Hematopoietic multipotent progenitor cell treated with erythropoietin and hydrocortisone succinate and interleukin-3 and kit ligand, for 4 days (in vitro differentiated cells): Measurements from ENCODE around the gene CDKAL1.

Source experiments
- DNase-seq: peaks from one replicate; pipeline ENCODE4 v3.0.0-alpha.2; 2015

The CDKAL1 gene

DNA sequence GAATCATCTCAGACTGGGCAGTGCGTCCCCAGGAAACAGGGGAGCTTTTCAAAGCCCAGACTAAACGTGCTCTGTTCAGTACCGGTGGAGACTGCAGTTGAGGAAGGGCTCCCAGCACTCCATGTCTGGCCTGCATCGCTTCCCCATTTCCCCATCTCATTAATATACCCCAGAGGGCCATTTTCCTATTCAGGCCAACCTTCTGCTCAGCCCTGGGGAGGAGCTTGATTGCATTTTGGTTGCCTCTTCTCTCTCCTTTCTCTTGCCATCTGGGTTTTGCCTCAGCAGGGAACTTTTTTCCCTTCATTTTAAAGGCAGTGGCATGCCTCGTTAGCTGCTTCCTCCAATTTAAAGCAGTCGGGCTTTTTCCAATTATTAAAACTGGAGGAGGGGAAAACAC, 665.0 kb downstream of the CDKAL1 start:
- no peak for DNase-seq

DNA sequence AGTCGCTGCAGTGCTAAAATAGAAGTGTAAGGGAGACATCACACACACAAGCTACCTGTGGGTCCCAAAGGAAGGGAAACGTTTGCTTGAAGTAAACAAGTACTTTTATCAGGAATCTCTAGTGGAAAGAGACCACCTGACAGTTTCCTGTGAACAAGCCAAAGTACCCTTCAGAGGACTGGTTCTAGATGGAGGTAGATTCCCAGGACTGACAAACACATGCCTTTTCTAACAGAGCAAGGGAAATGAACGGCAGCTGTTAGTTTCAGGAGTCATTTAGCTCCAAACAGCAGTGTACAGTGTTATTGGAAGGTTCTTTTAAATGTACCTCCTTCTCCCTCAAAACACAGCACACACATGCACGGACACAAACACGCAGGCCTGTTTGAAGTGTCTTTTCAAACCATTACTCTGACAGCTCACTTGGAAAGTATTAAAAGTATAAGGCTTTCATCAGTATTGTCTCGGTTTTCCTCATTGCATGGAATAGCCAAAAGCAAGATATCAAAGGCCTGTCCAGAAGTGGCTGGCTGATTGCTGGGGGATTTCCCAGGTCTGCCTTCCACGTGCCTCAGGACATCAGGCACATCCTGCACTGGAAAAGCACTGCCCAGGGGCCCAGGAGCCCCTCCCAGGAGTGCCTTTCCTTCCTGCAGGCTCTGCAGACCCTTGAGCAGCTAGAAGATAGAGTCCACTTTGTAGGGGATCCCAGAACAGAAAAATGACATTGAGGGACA, 666.0 kb downstream of the CDKAL1 start:
- DNase-seq, result no peak

DNA sequence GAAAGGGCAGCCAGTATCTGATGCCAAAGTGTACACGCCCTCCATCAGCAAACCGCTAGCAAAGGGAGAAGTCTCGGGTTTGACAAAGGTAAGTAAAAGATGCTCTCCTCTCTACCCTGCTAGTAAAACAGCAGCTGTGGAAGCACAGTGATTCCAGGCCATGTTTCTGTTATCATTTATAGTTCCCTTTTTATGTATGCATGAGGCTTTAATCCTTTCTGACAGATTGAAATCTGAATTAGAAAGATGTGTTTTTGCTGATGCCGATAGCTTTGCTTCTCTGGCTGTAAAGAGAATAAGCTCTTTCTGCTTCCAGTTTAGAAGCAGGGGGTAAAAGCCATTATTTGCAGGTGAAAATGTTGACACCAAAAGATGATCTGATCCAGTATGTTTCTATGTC, 666.9 kb downstream of the CDKAL1 start:
- no peak for DNase-seq

DNA sequence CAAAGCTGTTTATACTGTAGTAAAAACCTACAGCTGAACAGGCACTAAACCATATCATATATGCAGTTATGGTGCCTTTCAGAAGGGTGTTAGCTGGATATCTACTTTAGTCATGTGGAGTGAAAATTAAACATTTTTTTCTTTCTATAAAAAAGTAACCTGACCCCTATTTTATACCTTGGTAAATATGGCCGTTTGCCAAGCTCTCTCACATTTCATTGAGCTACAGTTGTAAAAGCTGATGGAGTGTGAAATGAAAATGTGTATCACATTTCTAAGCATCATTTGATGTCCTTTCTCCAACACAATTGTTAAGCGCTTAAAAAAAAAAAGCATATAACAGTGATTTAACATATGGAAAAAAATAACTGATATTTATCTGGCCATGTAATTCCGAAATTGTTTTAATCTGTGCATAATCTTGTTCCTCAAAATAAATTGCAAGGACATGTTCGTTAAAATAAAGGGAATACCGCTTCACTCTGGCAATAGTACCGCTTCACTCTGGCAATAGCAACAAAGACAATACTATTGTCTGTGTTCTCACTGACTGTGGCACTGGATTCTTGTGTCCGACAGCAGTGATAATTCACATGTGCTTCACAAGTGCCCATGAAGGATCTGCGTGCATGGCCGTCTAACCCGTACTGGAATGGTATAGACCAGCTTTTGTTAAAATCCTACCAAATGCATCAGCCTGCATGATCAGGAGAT, 667.5 kb downstream of the CDKAL1 start:
- DNase-seq, result no peak

DNA sequence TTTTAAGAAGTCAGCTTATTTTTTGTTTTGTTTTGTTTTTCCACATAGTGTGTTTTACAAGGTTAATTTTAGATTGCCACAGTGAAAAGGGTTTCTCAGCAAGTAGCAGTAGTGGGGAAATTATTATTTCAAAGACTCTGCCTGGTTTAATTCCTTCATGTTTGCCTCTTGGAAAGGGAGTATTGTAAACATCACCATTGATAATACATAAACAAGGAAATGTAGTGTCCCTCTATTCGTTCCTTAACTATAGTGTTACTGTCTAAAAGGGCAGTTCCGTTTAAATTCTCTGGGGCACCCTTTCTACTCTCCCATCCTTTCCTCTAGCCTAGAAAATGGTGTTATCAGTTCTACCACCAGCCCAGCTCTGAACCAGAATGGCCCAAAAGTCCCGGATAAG, 668.3 kb downstream of the CDKAL1 start:
- DNase-seq, result no peak

DNA sequence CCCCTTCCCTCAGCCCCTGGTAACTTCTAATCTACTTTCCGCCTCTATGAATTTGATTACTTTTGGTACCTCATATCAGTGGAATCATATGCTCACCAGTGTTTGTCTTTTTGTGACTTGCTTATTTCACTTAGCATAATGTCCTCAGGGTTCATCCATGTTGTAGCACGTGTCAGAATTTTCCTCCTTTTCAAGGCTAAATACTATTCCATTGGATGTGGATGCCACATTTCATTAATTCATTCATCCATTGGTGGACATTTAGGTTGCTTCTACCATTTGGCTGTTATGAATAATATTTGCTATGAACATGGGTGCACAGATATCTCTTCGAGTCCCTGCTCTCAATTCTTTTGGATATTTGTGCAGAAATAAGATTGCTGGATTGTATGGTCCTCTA, 670.7 kb downstream of the CDKAL1 start:
- no peak for DNase-seq

DNA sequence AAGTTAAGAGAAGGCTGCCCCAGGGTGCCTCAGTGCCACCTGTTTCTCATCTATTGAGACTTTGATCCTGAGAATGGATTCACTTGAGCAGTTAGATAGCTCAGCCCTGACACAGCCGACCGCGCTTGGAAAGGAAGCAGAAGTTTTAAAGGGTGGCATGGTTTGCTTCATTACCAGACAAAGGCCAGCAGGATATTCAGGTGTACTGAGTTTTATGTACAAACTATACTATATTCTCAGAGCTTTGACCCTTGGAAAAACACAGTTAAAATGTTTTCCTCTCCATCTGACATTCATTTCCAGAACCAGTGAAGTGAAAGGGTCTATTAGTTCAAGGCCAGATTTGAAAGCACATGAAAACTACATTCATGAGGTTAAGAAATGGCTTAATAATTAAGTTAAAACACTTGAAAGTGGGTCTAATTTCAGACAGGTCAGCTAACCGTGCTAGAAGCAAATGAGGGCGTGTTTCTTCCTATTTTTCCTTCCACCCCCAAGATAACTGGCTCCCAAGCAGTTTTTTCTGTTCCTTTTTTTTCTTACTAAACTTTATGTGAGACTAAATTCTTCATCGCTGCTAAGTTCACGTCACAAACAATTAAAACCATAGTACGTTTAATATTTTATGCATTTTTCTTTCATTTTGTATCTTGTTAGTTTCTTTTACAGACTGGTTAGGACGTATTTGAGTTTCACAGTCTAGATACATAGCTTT, 674.0 kb downstream of the CDKAL1 start:
- DNase-seq, result no peak

DNA sequence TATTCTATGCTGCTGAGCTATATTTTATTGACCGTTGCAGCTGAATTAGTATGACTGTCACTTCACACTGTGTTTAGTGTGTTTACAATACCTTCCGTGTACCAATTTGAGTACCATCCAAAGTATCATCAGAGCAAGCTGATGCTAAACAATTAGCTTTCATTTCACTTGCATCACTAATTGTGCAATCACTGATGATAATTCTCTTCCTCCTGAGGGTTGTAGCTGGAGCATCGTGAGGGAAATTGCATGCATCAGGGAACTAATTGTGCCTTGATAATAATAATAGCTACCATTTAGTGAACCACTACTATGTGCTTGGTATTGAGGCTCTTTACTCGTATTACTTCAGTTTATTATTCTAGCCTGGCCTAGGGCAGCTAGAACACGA, 674.5 kb downstream of the CDKAL1 start:
- no peak for DNase-seq

DNA sequence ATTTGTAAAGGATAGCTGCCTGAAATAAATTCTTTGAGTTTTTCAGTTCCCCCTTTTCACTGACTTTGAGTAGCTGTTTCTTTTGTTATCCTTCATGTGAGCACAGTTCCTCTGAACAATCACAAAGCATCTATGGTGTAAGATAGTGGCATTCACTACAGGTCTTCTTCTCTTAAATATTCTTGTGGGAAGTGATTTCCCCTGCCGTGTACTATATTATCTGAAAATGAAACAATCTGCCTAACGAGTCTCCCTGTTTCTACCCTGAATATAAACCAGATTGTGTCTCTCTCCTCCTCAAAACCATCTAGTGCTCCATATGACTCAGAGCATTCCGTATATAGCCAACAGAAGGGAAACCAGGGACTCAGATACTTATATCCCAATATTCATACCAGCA, 679.2 kb downstream of the CDKAL1 start:
- DNase-seq, result no peak

DNA sequence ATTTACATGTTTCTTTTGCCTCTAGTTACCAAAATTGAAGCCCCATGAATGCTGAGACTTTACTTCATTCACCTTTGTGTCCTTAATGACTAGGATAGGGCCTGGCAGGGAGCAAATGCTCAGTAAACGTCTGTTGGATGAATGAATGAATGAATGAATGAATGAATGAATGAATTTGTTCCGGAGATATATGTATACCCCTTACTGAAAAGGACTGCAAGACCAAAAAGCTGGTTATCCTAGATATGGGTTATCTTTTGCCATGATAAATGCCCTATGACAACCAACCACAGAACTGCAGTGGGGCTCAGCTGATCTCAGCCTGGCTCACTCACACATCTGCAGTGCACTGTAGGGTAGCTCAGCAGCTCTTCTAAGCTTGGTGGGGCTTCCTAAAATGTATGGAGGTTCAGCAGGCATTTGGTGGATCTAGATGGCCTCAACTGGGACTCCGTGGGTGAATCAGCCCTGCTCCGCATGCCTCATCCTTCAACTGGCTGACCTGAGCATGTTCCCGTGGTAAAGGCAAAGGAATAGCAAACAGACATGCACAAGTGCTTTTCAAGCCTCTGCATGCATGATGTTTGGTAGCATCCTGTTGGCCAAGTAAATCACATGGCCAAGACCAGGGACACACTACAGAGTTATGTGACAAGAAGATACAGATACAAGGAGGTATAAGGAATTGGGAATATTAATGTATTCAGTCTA, 680.6 kb downstream of the CDKAL1 start:
- DNase-seq, result no peak

DNA sequence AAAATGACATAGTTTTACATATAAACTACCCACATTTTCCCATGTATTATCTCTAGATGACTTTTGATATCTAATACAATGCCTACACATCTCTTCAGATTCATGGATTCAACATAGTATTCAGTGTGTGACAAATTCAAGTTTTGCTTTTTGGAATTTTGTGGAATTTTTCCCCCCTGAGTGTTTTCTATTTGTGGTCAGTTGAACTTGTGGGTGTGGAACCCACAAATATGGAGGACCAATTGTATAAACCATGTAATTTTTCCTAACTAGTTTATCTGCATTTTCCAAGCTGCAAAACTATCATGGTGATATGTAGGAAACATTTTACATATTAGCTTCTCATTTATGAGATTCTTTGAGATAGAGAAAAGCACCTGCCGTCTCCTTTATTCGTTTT, 685.0 kb downstream of the CDKAL1 start:
- DNase-seq, result no peak

DNA sequence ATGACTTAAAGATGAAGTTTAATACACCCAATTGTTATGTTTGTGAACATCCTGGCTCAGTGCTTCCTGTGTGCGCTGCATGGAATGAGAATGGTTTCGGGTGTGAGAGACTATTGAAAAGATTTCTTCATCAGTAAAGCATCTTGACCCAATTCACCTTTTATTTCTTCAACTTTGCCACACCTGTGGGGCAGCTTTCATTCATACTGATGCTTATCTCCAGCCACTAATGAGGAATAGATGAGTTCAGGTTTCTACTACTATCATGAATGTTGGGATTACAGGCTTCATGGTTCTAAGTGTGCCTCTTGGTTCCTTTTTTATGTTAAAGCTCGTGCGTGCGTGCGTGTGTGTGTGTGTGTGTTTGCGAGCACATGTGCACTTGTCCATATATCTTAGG, 685.6 kb downstream of the CDKAL1 start:
- no peak for DNase-seq

DNA sequence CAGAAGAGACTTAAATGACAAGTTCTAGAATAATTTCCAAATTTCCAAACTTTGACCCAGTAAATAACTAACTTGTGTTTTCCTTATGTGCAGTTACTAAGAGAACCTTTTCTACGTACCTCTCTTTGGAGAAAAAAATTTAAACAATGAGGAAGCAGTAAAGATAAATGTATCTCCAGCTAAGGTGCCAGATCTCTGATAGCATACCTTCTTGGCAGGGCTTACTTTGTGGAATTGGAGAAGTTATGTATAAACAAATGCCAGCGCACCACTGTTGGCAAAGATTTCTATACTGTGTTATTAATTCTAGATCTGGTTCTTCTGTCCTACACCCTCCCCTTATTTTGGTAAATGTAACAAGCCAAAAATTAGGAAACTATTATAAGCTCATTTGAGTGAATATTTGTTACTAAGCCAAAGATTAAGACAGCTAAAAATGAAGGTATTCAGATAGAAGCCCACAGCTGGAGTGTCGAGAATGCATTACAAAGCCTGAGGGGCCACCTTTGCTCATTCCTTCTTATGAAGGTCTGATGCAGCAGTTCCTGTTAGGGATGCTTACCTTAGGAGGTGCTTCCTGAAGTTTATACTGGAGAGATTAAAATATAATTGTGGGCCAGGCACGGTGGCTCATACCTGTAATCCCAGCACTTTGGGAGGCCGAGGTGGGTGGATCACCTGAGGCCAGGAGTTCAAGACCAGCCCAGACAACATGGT, 686.2 kb downstream of the CDKAL1 start:
- no peak for DNase-seq

DNA sequence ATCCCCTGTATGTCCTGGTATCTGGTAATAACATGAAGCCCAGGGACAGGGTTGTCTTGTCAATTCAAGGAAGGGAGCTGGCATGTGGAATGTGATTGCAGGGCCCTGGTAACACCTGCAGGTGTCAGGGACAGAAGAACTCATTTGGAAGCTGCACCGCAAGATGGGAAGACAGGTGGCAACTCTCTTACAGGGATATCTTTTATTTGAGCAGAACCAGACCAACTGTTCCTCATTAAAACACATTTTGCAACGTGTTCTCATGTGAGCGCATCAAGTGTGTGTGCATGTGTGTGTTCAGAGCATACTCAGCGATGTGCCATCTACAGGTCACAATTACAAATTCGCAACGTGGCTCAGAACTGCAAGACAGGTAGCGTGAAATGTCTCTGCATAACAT, 688.4 kb downstream of the CDKAL1 start:
- DNase-seq, result no peak

DNA sequence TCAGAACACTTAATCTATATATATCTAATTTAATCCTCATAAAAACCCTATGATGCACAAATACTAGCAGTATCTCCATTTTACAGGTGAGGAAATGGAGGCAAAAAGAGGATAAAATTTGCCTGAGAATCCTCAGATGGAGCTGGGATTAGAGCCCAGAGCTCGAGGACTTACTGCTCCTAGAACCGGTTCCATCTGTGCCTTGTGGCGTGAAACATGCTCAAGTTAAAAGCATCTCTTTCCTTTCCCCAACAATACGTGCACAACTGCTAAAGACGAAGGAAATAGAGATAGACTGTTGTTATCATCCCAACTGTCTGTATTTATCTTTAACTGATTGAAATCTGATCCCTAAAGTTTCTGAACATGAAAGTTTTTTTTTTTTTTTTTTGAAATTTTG, 691.7 kb downstream of the CDKAL1 start:
- DNase-seq, result no peak

DNA sequence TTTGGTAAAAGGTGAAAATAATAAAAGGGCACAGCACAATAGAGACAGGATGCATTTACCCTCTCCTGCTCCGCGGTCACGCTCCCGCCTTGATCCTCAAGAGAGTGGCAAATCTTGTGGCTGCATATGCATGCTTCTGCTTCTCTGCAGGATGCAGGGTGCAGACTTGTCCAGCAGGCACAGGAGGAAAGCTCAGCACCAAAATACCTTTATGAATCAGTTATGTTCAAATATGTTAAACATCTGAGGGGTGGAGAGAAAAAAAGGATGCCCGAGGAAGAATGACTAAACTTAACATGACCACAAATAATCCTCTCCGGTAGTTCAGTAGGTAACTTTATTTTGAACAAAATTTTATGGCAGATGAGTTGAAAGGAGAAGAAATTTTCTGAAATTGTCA, 693.2 kb downstream of the CDKAL1 start:
- DNase-seq, result no peak

DNA sequence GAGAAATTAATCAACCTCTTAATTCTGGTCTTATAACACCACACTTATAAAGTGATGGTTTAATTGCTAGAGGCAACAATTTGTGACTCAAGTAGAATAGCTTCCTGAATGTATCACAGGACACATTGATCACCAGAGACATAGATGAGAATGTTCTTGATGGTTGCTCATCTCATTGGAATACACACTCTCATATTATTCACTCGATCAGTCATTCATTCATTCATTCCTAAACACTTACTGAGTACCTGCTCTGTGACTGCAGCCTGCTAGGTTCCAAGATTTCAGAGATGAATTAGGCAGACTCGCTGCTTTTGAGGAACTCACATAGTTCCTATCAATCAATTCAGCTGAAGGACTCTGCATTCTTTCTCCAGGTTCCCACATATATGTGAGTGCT, 694.2 kb downstream of the CDKAL1 start:
- no peak for DNase-seq

DNA sequence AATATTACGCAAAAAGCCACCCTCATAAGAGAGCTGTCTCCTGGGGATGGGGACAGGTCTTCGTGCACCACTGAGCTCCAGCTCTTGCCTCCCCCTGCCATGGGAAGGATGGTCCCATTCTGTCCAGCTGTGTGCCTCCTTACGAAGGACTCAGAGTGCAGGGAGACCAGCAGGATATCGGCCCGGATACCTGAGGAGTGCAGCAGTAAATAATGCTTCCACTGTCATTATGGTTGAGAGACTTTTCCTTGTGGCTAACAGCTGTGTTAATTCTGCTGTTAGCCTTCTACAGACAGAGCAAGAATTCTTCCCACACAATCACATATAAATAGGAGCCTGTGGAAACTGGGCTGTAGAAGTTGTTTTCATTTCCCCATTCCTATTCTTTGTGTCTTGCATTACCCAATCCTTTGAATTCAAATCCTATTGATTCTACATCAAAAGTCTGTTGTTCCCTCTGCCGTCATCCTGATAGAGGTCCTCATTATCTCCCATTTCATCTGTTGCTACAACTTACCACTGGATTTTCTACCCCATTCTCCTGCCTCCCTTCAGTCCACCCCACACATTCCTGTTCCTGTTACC, 694.7 kb downstream of the CDKAL1 start:
- no peak for DNase-seq

DNA sequence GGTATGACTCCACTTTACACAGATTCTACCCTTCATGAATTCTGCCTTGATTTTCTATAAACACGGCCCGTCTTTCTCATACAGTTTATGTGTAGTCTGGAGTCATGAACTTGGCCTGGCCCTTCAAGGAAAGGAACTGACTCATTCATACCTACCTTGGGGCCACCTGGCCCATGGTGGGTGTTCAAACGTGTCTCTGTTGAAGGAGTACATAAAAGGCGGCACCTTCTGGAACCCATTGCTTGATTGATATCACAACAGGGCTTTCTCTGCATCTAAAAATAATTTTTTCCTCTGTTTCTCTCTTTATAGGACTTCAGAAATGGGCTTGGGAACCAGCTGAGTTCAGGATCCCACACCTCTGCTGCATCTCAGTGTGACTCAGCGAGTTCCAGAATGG, 696.3 kb downstream of the CDKAL1 start:
- no peak for DNase-seq

DNA sequence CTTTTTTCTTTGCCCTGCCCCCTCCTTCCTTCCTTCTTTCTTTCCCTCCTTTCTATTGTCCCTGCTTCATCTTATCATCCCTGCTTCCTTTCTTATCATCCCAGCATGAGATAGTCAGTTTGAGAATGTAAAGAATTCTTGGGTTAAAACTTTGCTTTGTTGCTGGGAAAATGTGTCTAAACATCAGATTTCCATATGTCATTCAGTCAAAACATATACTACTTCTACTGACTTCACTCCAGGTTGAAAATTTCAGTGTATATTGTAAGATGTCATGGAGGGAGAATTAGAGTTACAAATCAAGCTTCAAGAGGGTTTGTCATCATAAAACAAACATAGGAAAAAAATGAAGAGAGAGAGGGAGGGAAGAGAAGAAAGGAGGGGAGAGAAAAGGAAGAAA, 700.9 kb downstream of the CDKAL1 start:
- DNase-seq, result no peak

DNA sequence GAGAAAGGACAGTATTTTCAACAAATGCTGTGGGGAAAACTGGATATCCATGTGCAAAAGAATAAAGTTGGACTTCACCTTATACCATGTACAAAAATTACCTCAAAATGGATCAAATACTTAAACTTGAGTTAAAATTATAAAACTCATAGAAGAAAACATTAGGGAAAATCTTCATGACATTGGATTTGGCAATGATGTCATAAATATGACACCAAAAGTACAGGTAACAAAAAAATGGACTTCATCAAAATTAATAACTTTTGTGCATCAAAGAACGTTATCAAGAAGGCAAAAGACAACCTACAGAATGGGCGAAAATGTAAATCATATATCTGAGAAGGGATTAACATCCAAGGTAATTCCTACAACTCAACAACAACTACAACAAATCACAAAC, 704.0 kb downstream of the CDKAL1 start:
- no peak for DNase-seq

DNA sequence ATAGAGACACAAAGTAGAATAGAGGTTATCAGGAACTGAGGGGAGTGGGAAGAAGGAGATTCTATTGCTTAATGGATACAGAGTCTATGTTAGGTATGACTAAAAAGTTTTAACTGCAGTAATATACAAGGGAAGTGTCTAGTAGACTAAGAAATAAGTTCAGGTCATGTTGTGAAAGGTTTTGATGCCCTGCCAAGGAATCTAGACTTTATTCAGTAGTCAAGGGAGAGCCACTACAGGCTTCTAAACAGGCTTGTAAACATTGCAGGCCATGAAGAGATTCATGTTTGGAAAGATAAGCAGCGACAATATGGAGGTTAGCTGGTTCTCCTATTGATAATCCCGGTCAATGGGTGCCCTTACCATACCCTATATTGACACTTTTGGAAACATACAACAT, 706.5 kb downstream of the CDKAL1 start:
- DNase-seq, result no peak
